HepG2 (cell line): ENCODE results near the gene LYPD6. TPM values are rescaled to one million over a fixed set of nuclear protein-coding genes. Genes with fewer than 3 reads are reported as not detected.
A peak's percentile ranks its signal among the peaks of the same experiment; 100 is the strongest.

Source experiments
- ARNT ChIP-seq: fragments of 450-650 bp; IDR thresholded peaks from 2 replicates; pipeline ENCODE4 v1.6.1; 2017
- ATF2 ChIP-seq: sonication (generic); formaldehyde crosslinking; IDR thresholded peaks from 2 replicates; pipeline ENCODE4 v1.4.0; 2020; ENCODE audit warnings: missing genetic modification reagents
- CBX1 ChIP-seq: IDR thresholded peaks from one replicate; pipeline ENCODE4 v1.6.1; 2016; ENCODE audit warnings: antibody characterized with exemption, low read depth
- E2F5 ChIP-seq: sonication (generic); formaldehyde crosslinking; conservative IDR thresholded peaks from 2 replicates; pipeline ENCODE4 v1.4.0; 2020; ENCODE audit warnings: missing genetic modification reagents
- NCOA5 ChIP-seq: sonication (generic); formaldehyde crosslinking; IDR thresholded peaks from 2 replicates; pipeline ENCODE4 v1.4.0; 2020; ENCODE audit warnings: missing genetic modification reagents
- NFE2L1 ChIP-seq: sonication (generic); formaldehyde crosslinking; IDR thresholded peaks from 2 replicates; pipeline ENCODE4 v1.4.0; 2020; ENCODE audit warnings: missing genetic modification reagents, mild to moderate bottlenecking, borderline replicate concordance
- RBFOX2 ChIP-seq: fragments of 200-400 bp; formaldehyde crosslinking; IDR thresholded peaks from 2 replicates; pipeline ENCODE4 v1.6.1; 2017; ENCODE audit warnings: low read depth, mild to moderate bottlenecking, low read length
- RFX3 ChIP-seq: IDR thresholded peaks from 2 replicates; pipeline ENCODE4 v1.6.1; 2016; ENCODE audit warnings: missing biosample characterization, missing genetic modification reagents
- SATB2 ChIP-seq: sonication (generic); formaldehyde crosslinking; IDR thresholded peaks from 2 replicates; pipeline ENCODE4 v1.5.0; 2020; ENCODE audit warnings: missing genetic modification reagents
- SIX1 ChIP-seq: sonication (generic); formaldehyde crosslinking; IDR thresholded peaks from 2 replicates; pipeline ENCODE4 v1.4.0; 2020; ENCODE audit warnings: missing genetic modification reagents, borderline replicate concordance
- THYN1 ChIP-seq: sonication (generic); formaldehyde crosslinking; IDR thresholded peaks from 2 replicates; pipeline ENCODE4 v1.8.1; 2023; ENCODE audit warnings: low read depth, mild to moderate bottlenecking, moderate library complexity, missing genetic modification reagents, borderline replicate concordance
- ZBTB7B ChIP-seq: sonication (generic); formaldehyde crosslinking; IDR thresholded peaks from 2 replicates; pipeline ENCODE4 v1.4.0; 2020; ENCODE audit warnings: missing genetic modification reagents
- ZNF556 ChIP-seq: sonication (generic); formaldehyde crosslinking; IDR thresholded peaks from 2 replicates; pipeline ENCODE4 v1.4.0; 2020; ENCODE audit warnings: mild to moderate bottlenecking, missing genetic modification reagents, borderline replicate concordance
- ZNF574 ChIP-seq: sonication (generic); formaldehyde crosslinking; IDR thresholded peaks from 2 replicates; pipeline ENCODE4 v1.4.0; 2020; ENCODE audit warnings: missing genetic modification reagents
- ZNF710 ChIP-seq: sonication (generic); formaldehyde crosslinking; IDR thresholded peaks from 2 replicates; pipeline ENCODE4 v1.5.0; 2020; ENCODE audit warnings: mild to moderate bottlenecking, missing genetic modification reagents, borderline replicate concordance
- ZNF839 ChIP-seq: sonication (generic); formaldehyde crosslinking; IDR thresholded peaks from 2 replicates; pipeline ENCODE4 v1.4.0; 2020; ENCODE audit warnings: missing genetic modification reagents, mild to moderate bottlenecking, borderline replicate concordance
- polyA plus RNA-seq, 8 experiments: library from polyadenylated mRNA; depleted of rRNA in 3 of 8; stranded (reverse) in 7 of 8; unstranded in 1 of 8; fragments of >200 nt; fragmentation: Illumina TruSeq in 4 of 8; extraction: Trizol in 4 of 8; gene quantifications; 2 replicates each; pipeline versions ENCODE4 v1.2.1 to v1.2.3, GENCODE V29; 2011 to 2016; ENCODE audit warnings: low read depth in 4 of 8, missing spikeins in 1 of 8, mixed read lengths in 1 of 8; ENCODE audit not compliant: insufficient read depth in 1 of 8
- total RNA-seq, 5 experiments: library from RNA; depleted of rRNA; stranded (reverse); fragments of >200 nt; fragmentation: Illumina TruSeq; extraction: Trizol; gene quantifications; 2 replicates each; pipeline ENCODE4 v1.2.3, GENCODE V29; 2016; ENCODE audit warnings: low read depth in 1 of 5
- TF ChIP-seq, protein P1 (sequence below): sonication (generic); formaldehyde crosslinking; IDR thresholded peaks from 2 replicates; pipeline ENCODE4 v1.4.0; 2020; ENCODE audit warnings: mild to moderate bottlenecking, missing genetic modification reagents
- TF ChIP-seq, protein P2 (sequence below): sonication (generic); formaldehyde crosslinking; IDR thresholded peaks from 2 replicates; pipeline ENCODE4 v1.4.0; 2020; ENCODE audit warnings: mild to moderate bottlenecking, missing genetic modification reagents

LYPD6 gene
- total and polyA plus RNA-seq, 2 of the 13 experiments (the other 11 are each of a cell fraction or from before 2014, with no cell fraction given), result 0.01 to 0.07 TPM

GRCh38 chr2:149330127-149331022, at the start of gene LYPD6 (continued):
- peak; percentile 45; the same call in 1 of the 2 replicates for TF ChIP-seq ZNF574 (CRISPR knock-in tag)
- TF ChIP-seq ZNF710, result no peak
- TF ChIP-seq, protein P1, sequence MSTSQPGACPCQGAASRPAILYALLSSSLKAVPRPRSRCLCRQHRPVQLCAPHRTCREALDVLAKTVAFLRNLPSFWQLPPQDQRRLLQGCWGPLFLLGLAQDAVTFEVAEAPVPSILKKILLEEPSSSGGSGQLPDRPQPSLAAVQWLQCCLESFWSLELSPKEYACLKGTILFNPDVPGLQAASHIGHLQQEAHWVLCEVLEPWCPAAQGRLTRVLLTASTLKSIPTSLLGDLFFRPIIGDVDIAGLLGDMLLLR (CRISPR knock-in tag), result no peak
- TF ChIP-seq, protein P2, sequence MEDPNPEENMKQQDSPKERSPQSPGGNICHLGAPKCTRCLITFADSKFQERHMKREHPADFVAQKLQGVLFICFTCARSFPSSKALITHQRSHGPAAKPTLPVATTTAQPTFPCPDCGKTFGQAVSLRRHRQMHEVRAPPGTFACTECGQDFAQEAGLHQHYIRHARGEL (CRISPR knock-in tag), result no peak
- no peak for TF ChIP-seq THYN1 (CRISPR knock-in tag)
- TF ChIP-seq SATB2 (CRISPR knock-in tag), result no peak
- TF ChIP-seq NCOA5 (CRISPR knock-in tag), result no peak
- no peak for TF ChIP-seq NFE2L1 (CRISPR knock-in tag)
- no peak for TF ChIP-seq ARNT
- no peak for TF ChIP-seq E2F5
- TF ChIP-seq ZNF556, result 0 out of 2 replicates have a peak, but pooled peaks have one; percentile 28
- no peak for TF ChIP-seq RBFOX2
- peak; percentile 27; the same call in 1 of the 2 replicates for TF ChIP-seq ZBTB7B (CRISPR knock-in tag)
- TF ChIP-seq ATF2 (CRISPR knock-in tag), result no peak
- TF ChIP-seq ZNF839 (CRISPR knock-in tag), result no peak
- TF ChIP-seq CBX1, result peak; percentile 26
- no peak for TF ChIP-seq RFX3 (CRISPR knock-in tag)
- no peak for TF ChIP-seq SIX1 (CRISPR knock-in tag)
